Measurements from ENCODE around the gene RAB3C.

RAB3C gene

DNA sequence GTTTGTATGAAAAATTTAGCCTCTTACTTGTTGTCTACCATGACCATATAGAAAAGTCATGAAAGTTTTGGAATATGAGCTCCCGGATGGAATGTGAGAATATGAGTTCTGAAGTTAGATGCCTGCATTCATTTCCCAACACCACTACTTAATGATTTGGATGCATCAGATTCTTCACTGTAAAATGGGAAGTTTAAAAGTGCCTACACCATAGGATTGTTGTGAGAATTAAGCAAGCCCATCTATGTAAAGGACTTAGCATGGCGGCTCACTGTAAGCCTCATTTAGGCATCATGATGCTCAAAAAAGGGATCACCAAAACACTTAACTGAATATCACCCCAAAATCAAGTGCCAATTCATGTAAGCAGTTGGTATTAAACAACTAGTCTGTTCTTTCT is 177.3 kb downstream of the RAB3C start:
- Histone ChIP-seq H3K4me3 (ENCODE audit: low read length) (no peak overlapping the region), H3K27ac (ENCODE audit: low read length) (no peak overlapping the region), H3K9me3 (ENCODE audit: control insufficient read depth, low read depth, low read length) (no peaks in the 10 kb centered on the region), H3K36me3 (ENCODE audit: control insufficient read depth, low read depth, low read length) (no peaks in the 10 kb centered on the region), H3K4me1 (ENCODE audit: control insufficient read depth, low read depth, low read length) (no peaks in the 10 kb centered on the region), H3K9ac (ENCODE audit: low read length) (no peak overlapping the region), H3K27me3 (ENCODE audit: control insufficient read depth, insufficient read depth, low read length) (no peaks in the 10 kb centered on the region)

DNA sequence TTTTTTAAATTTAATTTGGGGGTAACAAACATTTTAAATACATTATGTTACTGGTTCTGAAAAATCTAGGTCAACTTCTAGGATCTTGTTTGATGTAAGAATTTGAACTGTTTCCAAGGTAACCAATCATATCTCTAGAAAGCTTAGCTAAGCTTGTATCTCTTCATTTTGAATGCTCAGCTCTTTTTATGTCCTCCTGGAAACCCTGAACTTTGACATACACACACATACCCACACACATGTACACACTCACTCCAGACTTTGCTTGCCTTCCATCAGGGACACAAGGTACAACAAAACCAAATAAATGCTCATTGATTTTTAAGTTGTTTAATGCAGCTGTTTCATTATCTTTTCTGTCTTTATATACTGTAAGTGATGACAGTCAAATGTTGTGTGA is 178.5 kb downstream of the RAB3C start:
- Histone ChIP-seq H3K4me1 (ENCODE audit: control insufficient read depth, low read depth, low read length) (no peaks in the 10 kb centered on the region), H3K36me3 (ENCODE audit: control insufficient read depth, low read depth, low read length) (no peaks in the 10 kb centered on the region), H3K27ac (ENCODE audit: low read length) (no peak overlapping the region)

DNA sequence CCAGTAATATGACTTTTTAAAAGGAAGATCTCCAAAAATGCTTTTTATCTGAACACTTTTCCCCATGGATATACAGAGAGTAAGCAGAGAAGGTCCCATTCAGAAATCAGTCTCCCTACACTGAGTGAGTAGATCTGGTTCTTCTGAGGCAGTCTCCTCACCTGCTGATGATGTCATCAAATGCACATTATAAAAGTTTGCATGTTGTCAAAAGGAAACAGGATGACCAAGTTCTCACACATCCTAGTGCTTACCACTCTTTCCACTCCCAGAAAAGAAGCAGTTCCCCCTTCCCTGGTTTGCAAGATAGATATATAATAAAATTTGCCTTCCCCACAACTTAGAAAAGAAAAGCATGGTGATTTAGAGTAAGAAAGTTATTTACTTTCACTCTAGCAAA is 180.5 kb downstream of the RAB3C start:
- H3K9ac ChIP-seq (ENCODE audit: low read length): no peak overlapping the region
- no peaks in the 10 kb centered on the region for H3K9me3 ChIP-seq (ENCODE audit: control insufficient read depth, low read depth, low read length)
- no peaks in the 10 kb centered on the region for H3K27me3 ChIP-seq (ENCODE audit: control insufficient read depth, insufficient read depth, low read length)
- no peaks in the 10 kb centered on the region for H3K36me3 ChIP-seq (ENCODE audit: control insufficient read depth, low read depth, low read length)
- no peak overlapping the region for H3K4me3 ChIP-seq (ENCODE audit: low read length)
- no peaks in the 10 kb centered on the region for H3K4me1 ChIP-seq (ENCODE audit: control insufficient read depth, low read depth, low read length)
- H3K27ac ChIP-seq (ENCODE audit: low read length): no peak overlapping the region

More for the DNA sequence above, 178.5 kb downstream of the RAB3C start:
- no peaks in the 10 kb centered on the region for H3K27me3 ChIP-seq (ENCODE audit: control insufficient read depth, insufficient read depth, low read length)
- H3K9ac ChIP-seq (ENCODE audit: low read length): no peak overlapping the region
- H3K4me3 ChIP-seq (ENCODE audit: low read length): no peak overlapping the region
- H3K9me3 ChIP-seq (ENCODE audit: control insufficient read depth, low read depth, low read length): no peaks in the 10 kb centered on the region

DNA sequence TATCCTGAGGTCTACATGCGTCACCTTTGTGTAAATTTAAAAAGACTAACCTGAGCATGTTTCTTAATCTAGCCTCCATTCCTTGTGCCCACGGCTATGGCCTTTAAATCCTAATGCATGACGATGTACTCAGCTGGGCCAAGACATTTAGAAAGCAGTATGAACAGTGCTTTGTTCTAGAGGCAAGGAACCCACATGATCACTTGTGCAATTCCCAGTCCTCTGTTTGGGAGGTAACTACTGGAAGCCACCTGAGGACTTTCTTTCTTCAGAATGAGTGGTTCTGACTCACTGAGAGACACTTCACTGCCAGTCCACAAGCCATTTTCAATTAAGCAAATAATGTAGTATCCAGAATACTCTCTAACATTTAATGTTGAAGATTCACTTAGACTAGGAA is 181.3 kb downstream of the RAB3C start:
- H3K4me1 ChIP-seq (ENCODE audit: control insufficient read depth, low read depth, low read length): no peaks in the 10 kb centered on the region

DNA sequence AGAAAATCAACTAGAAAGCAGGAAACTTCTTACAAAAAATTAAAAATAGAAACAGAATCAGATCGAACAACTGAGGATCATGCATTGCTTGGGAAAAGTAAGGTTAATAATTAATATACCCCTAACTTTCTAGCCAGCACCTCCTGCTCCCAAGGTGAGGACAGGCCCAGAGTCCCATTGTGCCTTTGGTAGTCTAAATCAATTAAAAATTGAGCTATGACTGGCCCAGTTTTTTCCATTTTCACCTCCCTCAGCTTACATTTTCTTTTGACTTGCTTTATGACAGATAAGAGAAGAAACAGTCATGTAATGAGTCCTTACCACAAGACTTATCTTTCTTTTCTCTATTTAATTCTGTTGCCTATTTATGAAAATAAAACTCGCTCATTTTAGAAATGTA is 182.2 kb downstream of the RAB3C start:
- no peaks in the 10 kb centered on the region for H3K27me3 ChIP-seq (ENCODE audit: control insufficient read depth, insufficient read depth, low read length)
- no peaks in the 10 kb centered on the region for H3K4me1 ChIP-seq (ENCODE audit: control insufficient read depth, low read depth, low read length)
- no peaks in the 10 kb centered on the region for H3K36me3 ChIP-seq (ENCODE audit: control insufficient read depth, low read depth, low read length)
- no peaks in the 10 kb centered on the region for H3K9me3 ChIP-seq (ENCODE audit: control insufficient read depth, low read depth, low read length)
- no peak overlapping the region for H3K4me3 ChIP-seq (ENCODE audit: low read length)
- H3K27ac ChIP-seq (ENCODE audit: low read length): no peak overlapping the region
- no peak overlapping the region for H3K9ac ChIP-seq (ENCODE audit: low read length)

More for the DNA sequence above, 181.3 kb downstream of the RAB3C start:
- H3K27ac ChIP-seq (ENCODE audit: low read length): no peak overlapping the region
- no peaks in the 10 kb centered on the region for H3K27me3 ChIP-seq (ENCODE audit: control insufficient read depth, insufficient read depth, low read length)
- H3K4me3 ChIP-seq (ENCODE audit: low read length): no peak overlapping the region
- H3K9me3 ChIP-seq (ENCODE audit: control insufficient read depth, low read depth, low read length): no peaks in the 10 kb centered on the region
- no peaks in the 10 kb centered on the region for H3K36me3 ChIP-seq (ENCODE audit: control insufficient read depth, low read depth, low read length)
- no peak overlapping the region for H3K9ac ChIP-seq (ENCODE audit: low read length)

DNA sequence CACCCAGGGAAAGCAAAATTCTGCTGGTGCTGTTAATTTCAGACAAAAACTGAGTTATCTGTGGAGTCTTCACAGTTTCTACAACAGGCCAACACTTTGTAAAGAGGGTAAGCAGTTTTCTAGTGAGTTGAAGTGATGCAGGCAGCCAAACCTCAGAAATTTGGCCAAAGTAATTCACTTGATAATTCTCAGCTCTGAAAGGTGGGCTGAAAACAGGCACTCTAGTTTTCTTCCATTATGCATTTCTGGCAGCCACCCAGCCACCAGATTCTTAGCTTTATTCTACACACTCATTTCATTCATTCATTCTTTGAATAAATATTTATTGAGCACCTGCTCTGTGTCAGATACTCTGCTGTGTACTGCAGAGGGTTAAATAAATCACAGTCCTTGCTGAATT is 184.2 kb downstream of the RAB3C start:
- no peak overlapping the region for H3K9ac ChIP-seq (ENCODE audit: low read length)
- H3K36me3 ChIP-seq (ENCODE audit: control insufficient read depth, low read depth, low read length): no peaks in the 10 kb centered on the region
- H3K9me3 ChIP-seq (ENCODE audit: control insufficient read depth, low read depth, low read length): no peaks in the 10 kb centered on the region
- no peak overlapping the region for H3K27ac ChIP-seq (ENCODE audit: low read length)
- H3K27me3 ChIP-seq (ENCODE audit: control insufficient read depth, insufficient read depth, low read length): no peaks in the 10 kb centered on the region
- no peaks in the 10 kb centered on the region for H3K4me1 ChIP-seq (ENCODE audit: control insufficient read depth, low read depth, low read length)
- no peak overlapping the region for H3K4me3 ChIP-seq (ENCODE audit: low read length)

DNA sequence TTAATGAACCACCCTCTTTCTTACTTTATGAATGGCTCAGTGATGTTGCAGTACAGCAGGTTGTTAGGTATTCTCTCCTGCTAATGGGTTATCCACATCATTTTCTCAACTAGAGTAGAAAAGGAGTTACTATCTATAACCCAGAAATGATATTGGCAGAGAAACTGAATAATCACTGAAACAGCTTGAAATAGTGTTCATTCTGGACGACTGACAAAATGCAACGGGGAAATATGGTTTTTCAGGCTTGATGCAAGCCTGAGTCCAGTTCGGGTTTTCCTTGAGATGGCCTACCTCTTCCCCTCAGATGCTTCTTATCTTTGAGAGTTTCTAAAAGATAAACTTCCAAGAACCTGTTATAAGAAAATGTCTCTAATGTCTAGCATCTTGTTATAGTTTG is 187.3 kb downstream of the RAB3C start:
- no peaks in the 10 kb centered on the region for H3K36me3 ChIP-seq (ENCODE audit: control insufficient read depth, low read depth, low read length)
- no peak overlapping the region for H3K9ac ChIP-seq (ENCODE audit: low read length)
- no peaks in the 10 kb centered on the region for H3K4me1 ChIP-seq (ENCODE audit: control insufficient read depth, low read depth, low read length)
- no peaks in the 10 kb centered on the region for H3K9me3 ChIP-seq (ENCODE audit: control insufficient read depth, low read depth, low read length)
- H3K27me3 ChIP-seq (ENCODE audit: control insufficient read depth, insufficient read depth, low read length): no peaks in the 10 kb centered on the region
- no peak overlapping the region for H3K4me3 ChIP-seq (ENCODE audit: low read length)
- no peak overlapping the region for H3K27ac ChIP-seq (ENCODE audit: low read length)

DNA sequence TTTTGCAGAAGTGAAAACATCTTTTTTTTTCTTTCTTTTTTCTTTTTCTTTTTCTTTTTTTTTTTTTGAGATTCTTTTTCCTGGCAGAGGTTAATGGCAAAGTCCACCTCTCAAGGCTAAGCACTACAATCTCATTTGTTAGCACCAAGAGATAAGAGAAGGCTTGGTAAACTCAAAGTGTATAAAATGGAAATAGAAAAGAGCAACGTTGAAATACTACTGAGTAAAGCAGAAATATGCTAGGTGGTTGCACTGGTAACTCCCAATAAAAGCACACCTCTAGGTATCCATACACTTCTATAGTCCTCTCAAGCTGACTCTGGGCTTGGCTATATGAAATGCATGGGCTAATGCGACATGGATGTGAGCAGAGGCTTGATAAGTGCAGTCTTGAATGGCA is 188.9 kb downstream of the RAB3C start:
- no peak overlapping the region for H3K9ac ChIP-seq (ENCODE audit: low read length)
- no peaks in the 10 kb centered on the region for H3K27me3 ChIP-seq (ENCODE audit: control insufficient read depth, insufficient read depth, low read length)
- no peaks in the 10 kb centered on the region for H3K4me1 ChIP-seq (ENCODE audit: control insufficient read depth, low read depth, low read length)
- H3K4me3 ChIP-seq (ENCODE audit: low read length): no peak overlapping the region
- H3K27ac ChIP-seq (ENCODE audit: low read length): no peak overlapping the region
- no peaks in the 10 kb centered on the region for H3K36me3 ChIP-seq (ENCODE audit: control insufficient read depth, low read depth, low read length)
- H3K9me3 ChIP-seq (ENCODE audit: control insufficient read depth, low read depth, low read length): no peaks in the 10 kb centered on the region

DNA sequence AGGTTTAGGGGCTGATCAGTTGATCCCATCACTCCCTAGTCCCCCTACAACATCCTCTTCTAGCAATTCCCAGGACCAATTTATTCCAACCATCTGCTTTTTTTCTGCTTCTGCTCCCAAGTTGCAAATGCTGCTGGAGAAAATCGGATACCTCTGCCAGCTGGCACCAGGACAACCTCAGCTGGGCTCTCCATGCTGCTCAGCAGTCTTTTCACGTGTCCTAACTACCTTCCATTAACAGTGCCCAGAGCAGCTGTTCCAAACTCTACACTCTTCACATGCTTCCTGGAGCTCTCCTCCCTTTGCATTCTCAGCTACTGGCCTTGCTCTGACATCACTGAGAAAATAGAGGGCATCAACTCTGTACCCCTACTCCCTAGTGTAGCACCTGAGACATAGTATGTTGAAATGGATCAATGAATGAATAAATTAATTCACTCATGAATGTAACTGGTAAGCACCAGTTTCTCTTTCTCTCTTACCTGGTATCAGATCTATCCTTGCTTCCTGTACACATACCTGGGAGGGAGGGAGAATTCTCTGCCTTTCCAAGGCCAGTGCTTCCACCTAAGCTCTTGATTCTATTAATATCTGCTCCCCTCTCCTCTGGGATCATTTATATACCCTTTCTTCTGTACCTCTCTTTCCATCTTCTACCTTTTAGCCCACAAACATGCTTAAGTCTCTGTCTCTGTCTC is 191.0 kb downstream of the RAB3C start:
- Histone ChIP-seq H3K9ac (ENCODE audit: low read length) (no peak overlapping the region), H3K27ac (ENCODE audit: low read length) (no peak overlapping the region), H3K36me3 (ENCODE audit: control insufficient read depth, low read depth, low read length) (no peaks in the 10 kb centered on the region), H3K27me3 (ENCODE audit: control insufficient read depth, insufficient read depth, low read length) (no peaks in the 10 kb centered on the region), H3K4me1 (ENCODE audit: control insufficient read depth, low read depth, low read length) (no peaks in the 10 kb centered on the region), H3K9me3 (ENCODE audit: control insufficient read depth, low read depth, low read length) (no peaks in the 10 kb centered on the region), H3K4me3 (ENCODE audit: low read length) (no peak overlapping the region)

DNA sequence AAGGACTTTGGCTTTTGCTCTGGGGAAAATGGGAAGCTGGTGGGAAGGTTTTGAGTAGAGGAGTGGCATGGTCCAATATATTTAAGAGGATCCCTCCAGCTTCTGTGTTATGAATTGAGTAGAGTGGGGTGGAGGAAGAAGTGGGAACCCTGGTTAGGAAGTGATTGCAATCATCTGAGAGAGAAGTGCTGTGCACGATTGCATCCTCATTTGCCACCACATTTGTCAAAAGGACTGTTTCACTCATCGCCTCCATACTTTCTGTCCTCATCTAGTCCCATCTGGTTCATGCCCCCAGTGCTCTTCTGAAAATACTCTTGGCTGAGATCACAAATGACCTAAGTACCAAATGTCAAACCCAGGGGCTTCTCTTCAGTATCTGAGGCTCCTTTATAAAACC is 192.1 kb downstream of the RAB3C start:
- Histone ChIP-seq H3K4me3 (ENCODE audit: low read length) (no peak overlapping the region), H3K36me3 (ENCODE audit: control insufficient read depth, low read depth, low read length) (no peaks in the 10 kb centered on the region), H3K27me3 (ENCODE audit: control insufficient read depth, insufficient read depth, low read length) (no peaks in the 10 kb centered on the region), H3K9me3 (ENCODE audit: control insufficient read depth, low read depth, low read length) (no peaks in the 10 kb centered on the region), H3K4me1 (ENCODE audit: control insufficient read depth, low read depth, low read length) (no peaks in the 10 kb centered on the region), H3K27ac (ENCODE audit: low read length) (no peak overlapping the region), H3K9ac (ENCODE audit: low read length) (no peak overlapping the region)

DNA sequence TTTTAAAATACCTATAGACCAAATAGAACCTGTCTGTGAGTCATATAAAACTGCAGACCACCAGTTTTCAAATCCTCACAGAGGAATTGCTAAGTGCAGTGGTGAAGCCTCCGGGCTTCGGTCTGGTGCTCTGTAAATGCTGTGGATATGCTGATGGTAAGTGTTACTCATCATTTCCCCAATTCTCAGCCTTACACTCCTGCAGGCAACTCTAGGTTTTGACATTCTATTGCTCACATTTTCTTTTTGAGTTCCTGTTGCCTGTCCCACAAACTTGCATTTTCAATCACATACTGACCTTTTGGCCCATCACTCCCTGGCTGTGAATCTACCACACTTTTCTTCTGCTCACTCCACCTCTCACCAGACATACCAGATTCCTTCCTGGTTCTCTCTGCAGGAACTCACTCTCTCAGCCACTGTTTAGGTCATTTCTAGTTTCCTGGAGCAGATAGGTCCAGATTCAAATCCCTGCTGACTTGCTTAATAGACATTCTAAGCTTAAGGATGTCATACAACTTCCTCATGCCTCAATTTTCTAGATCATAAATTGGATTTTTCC is 192.9 kb downstream of the RAB3C start:
- no peak overlapping the region for H3K9ac ChIP-seq (ENCODE audit: low read length)
- H3K9me3 ChIP-seq (ENCODE audit: control insufficient read depth, low read depth, low read length): no peaks in the 10 kb centered on the region
- H3K4me3 ChIP-seq (ENCODE audit: low read length): no peak overlapping the region
- H3K27me3 ChIP-seq (ENCODE audit: control insufficient read depth, insufficient read depth, low read length): no peaks in the 10 kb centered on the region
- H3K4me1 ChIP-seq (ENCODE audit: control insufficient read depth, low read depth, low read length): no peaks in the 10 kb centered on the region
- H3K27ac ChIP-seq (ENCODE audit: low read length): no peak overlapping the region
- H3K36me3 ChIP-seq (ENCODE audit: control insufficient read depth, low read depth, low read length): no peaks in the 10 kb centered on the region

DNA sequence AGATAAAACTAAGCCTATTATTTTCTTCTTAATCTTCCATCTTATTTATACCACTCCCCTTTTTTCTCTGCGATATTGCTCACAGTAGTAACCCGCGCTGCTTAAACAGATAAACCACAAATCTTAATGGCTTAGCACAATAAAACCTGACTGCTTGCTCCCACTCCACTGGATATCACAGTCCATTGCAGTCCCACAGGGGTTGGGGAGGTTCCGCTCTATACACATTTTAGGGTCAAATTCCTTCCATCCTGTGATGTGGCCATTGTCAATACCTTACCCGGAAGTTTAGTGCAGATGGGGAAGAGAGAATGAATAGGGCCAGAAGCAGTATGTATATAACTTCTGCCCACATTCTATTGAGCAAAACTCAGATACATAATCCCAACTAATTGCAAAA is 193.7 kb downstream of the RAB3C start:
- Histone ChIP-seq H3K27me3 (ENCODE audit: control insufficient read depth, insufficient read depth, low read length) (no peaks in the 10 kb centered on the region), H3K4me3 (ENCODE audit: low read length) (no peak overlapping the region), H3K9ac (ENCODE audit: low read length) (no peak overlapping the region), H3K36me3 (ENCODE audit: control insufficient read depth, low read depth, low read length) (no peaks in the 10 kb centered on the region), H3K4me1 (ENCODE audit: control insufficient read depth, low read depth, low read length) (no peaks in the 10 kb centered on the region), H3K27ac (ENCODE audit: low read length) (no peak overlapping the region), H3K9me3 (ENCODE audit: control insufficient read depth, low read depth, low read length) (no peaks in the 10 kb centered on the region)

Measured in iPS-18a (cell line).